Hepatocyte (in vitro differentiated cells): ENCODE data around the gene SLC25A38.

ENCODE experiments used
- EZH2 ChIP-seq: fragments of 200-600 bp; sonication (generic); IDR thresholded peaks from 2 replicates; pipeline ENCODE4 v1.6.1; 2016; ENCODE audit warnings: antibody characterized with exemption, mild to moderate bottlenecking, borderline replicate concordance
- EZH2phosphoT487 ChIP-seq: fragments of 200-600 bp; sonication (generic); IDR thresholded peaks from one replicate; pipeline ENCODE4 v1.6.1; 2018; ENCODE audit warnings: antibody characterized with exemption, mild to moderate bottlenecking, low read depth, moderate library complexity; ENCODE audit not compliant: unreplicated experiment, severe bottlenecking
- TF ChIP-seq, protein P1 (sequence below): fragments of 200-600 bp; sonication (generic); IDR thresholded peaks from 2 replicates; pipeline ENCODE4 v1.5.1; 2016; ENCODE audit warnings: antibody characterized with exemption, mild to moderate bottlenecking; ENCODE audit not compliant: poor library complexity

DNA sequence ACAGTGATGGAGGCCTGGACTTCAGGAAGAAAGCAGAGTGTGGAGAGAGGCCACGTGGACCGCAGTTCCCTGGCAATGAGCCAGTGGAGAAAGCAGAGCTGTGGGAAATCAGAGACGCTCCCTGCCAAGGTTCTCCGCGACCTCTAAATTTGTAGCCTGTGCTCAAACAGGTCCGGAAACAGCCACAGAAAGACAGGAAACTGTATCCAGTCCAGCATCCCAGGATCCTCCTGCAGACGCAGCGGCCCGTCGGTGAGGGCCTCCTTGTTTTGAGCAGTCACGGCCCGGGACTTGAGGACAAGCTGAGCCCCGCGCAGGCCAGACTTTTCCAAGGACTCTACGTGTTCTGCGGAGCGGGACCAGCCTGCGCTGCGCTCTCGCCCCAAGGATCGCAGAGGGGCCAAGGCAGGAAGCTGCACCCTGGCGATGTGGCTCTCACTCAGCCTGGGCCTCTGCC is 45.6 kb downstream of the SLC25A38 start:
- TF ChIP-seq, protein P1, sequence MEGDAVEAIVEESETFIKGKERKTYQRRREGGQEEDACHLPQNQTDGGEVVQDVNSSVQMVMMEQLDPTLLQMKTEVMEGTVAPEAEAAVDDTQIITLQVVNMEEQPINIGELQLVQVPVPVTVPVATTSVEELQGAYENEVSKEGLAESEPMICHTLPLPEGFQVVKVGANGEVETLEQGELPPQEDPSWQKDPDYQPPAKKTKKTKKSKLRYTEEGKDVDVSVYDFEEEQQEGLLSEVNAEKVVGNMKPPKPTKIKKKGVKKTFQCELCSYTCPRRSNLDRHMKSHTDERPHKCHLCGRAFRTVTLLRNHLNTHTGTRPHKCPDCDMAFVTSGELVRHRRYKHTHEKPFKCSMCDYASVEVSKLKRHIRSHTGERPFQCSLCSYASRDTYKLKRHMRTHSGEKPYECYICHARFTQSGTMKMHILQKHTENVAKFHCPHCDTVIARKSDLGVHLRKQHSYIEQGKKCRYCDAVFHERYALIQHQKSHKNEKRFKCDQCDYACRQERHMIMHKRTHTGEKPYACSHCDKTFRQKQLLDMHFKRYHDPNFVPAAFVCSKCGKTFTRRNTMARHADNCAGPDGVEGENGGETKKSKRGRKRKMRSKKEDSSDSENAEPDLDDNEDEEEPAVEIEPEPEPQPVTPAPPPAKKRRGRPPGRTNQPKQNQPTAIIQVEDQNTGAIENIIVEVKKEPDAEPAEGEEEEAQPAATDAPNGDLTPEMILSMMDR = no peak
- TF ChIP-seq EZH2phosphoT487 = no peak
- TF ChIP-seq EZH2 = no peak
